HUES64 (cell line): ENCODE measurements around the gene TNFAIP2.

Source experiments
- H3K27ac ChIP-seq: 2 replicates; pipeline ENCODE4 v1.7.0; 2013; ENCODE audit warnings: low read depth, low read length, inconsistent platforms
- H3K27me3 ChIP-seq: 2 replicates; pipeline ENCODE4 v1.6.1; 2013; ENCODE audit warnings: mild to moderate bottlenecking, low read length; ENCODE audit not compliant: insufficient read depth
- H3K36me3 ChIP-seq: 2 replicates; pipeline ENCODE4 v1.6.1; 2013; ENCODE audit warnings: mild to moderate bottlenecking, low read length; ENCODE audit not compliant: insufficient read depth
- H3K4me1 ChIP-seq: 2 replicates; pipeline ENCODE4 v1.6.1; 2013; ENCODE audit warnings: mild to moderate bottlenecking, low read length, moderate library complexity; ENCODE audit not compliant: insufficient read depth
- H3K4me3 ChIP-seq: 2 replicates; pipeline ENCODE4 v1.5.1; 2013; ENCODE audit warnings: mild to moderate bottlenecking, low read length, moderate library complexity
- H3K9ac ChIP-seq: 2 replicates; pipeline ENCODE4 v1.6.1; 2013; ENCODE audit warnings: mild to moderate bottlenecking, low read depth, low read length
- H3K9me3 ChIP-seq: 2 replicates; pipeline ENCODE4 v1.6.1; 2013; ENCODE audit warnings: low read depth, low read length; ENCODE audit not compliant: insufficient read depth
- WGBS: fragments of 150-250, 120-280 bp; methylation state at CpG from one replicate; pipeline ENCODE4 v1.1.7; 2013; ENCODE audit warnings: missing lambda C conversion rate; 5-methylcytosine and 5-hydroxymethylcytosine counted together

Gene TNFAIP2

GRCh38 chr14:103134405-103134804 lies 11.1 kb downstream of the TNFAIP2 start:
- H3K27ac ChIP-seq, result no peak overlapping the region
- peaks cover 11% of the 10 kb centered on the region; the same call in 1 of the 2 replicates for H3K4me1 ChIP-seq
- peaks cover 13% of the 10 kb centered on the region for H3K27me3 ChIP-seq
- H3K36me3 ChIP-seq, result peaks cover 17% of the 10 kb centered on the region
- no peak overlapping the region for H3K9ac ChIP-seq
- H3K9me3 ChIP-seq, result no peaks in the 10 kb centered on the region
- H3K4me3 ChIP-seq, result no peak overlapping the region
- WGBS, result 43% methylated on average over 2 of the region's 2 CpGs

DNA sequence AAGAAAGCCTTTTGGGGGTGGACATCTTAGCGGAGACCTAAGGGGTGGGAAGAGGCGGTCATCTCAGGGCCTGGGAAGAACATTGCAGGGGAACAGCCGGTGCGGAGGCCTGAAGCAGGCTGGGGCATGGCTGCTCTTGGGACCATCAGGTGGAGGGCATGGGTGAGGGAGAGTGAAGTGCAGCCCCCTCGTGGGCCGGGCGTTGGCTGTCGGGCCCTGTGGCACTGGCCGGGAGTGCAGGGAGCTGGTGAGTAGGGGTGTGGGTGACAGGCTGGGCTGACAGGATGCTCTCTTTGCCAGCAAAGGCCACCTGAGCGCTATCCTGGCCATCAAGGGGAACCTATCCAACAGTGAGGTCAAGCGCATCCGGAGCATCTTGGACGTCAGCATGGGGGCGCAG lies 11.7 kb downstream of the TNFAIP2 start:
- Histone ChIP-seq H3K27me3 (peaks cover 17% of the 10 kb centered on the region), H3K27ac (no peak overlapping the region), H3K9me3 (no peaks in the 10 kb centered on the region), H3K9ac (no peak overlapping the region), H3K4me3 (no peak overlapping the region), H3K36me3 (peaks cover 17% of the 10 kb centered on the region), H3K4me1 (peaks cover 11% of the 10 kb centered on the region; the same call in 1 of the 2 replicates)
- 91% methylated on average over 14 of the region's 14 CpGs for WGBS

DNA sequence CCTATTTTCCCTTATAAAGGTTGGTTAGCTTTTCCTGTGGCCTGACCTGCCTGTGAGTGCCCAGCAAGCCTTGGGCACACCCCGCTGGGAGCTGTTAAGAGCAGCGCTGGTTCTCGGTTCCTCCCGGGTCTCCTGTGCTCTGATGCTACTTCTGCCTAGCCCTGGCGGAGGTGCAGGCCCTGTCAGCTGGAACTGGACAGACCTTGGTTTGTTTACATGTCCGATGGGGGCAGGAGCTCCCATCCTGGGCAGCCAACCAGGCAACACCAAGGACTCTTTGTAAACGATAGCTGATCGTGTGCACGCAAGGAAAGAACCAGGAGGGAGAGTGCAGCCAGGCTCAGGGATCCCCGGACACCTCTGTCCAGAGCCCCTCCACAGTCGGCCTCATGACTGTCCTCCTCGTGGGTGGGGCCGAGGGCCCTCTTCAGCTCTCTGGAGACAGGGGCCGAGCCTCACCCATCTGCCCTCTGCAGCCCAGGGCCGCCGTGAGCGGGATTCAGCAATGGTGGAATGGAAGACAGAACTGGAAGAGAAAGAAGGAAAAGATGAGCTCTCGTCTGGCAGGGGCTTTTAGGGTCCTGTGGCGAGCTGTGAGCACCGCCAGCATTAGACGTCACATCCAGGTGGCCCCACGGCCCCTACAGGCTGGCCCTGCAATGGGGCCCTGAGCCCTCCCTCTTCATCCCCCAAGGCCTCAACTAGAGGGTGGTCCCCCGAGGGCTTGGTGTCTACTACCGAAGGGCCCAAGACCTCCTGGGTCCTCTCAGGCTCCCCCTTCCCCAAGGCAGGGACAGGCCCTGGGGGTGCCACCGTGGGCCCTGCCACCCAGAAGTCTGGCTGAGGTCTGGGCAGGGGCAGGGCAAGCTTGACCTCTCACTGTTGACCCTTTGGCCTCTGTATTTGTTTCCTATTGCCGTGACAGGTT lies 12.3 kb downstream of the TNFAIP2 start:
- Histone ChIP-seq H3K27me3 (peaks cover 24% of the 10 kb centered on the region), H3K4me1 (peaks cover 11% of the 10 kb centered on the region; the same call in 1 of the 2 replicates), H3K9me3 (no peaks in the 10 kb centered on the region), H3K4me3 (no peak overlapping the region), H3K9ac (no peak overlapping the region), H3K27ac (no peak overlapping the region), H3K36me3 (peaks cover 17% of the 10 kb centered on the region)
- 92% methylated on average over 26 of the region's 26 CpGs for WGBS

DNA sequence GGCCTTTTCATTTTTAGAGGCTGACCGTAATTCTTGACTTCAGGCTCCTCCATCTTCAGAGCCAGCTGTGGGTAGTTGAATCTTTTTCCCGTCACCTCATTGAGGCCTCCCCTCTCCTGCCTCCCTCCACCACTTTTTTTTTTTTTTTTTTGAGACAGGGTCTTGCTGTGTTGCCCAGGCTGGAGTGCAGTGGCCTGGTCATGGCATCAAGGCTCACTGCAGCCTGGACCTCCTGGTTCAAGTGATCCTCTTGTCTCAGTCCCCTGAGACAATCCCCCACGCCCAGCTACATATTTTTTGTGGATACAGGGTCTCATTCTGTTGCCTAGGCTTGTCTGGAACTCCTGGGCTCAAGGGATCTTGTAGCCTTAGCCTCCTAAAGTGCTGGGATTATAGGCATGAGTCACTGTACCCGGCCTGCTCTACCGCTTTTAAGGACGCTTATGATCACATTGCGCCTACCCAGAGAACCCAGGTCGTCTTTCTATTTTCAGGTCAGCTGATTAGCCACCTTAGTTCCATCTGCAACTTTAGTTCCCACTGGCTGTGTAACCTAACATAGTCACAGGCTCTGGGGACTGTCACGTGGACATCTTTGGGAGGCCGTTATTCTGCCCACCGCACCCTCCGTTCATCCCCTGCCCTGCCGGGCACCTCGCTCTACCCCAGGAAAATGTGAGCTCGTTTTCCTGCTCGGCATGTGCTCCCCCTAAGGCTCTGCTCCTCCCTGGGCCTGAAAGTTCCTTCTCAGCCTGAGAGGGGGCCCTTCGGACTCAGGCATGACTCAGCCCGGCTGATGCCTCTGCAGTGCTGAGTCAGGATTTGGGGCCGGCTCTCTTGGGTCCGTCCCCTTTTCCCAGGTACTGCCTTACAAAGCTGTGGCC lies 13.4 kb downstream of the TNFAIP2 start:
- Histone ChIP-seq H3K9ac (0 out of 2 replicates have a peak overlapping the region, but pooled peaks have one; percentile 19), H3K4me1 (peaks cover 11% of the 10 kb centered on the region; the same call in 1 of the 2 replicates), H3K4me3 (no peak overlapping the region), H3K27ac (peak overlapping the region; percentile 42), H3K27me3 (peaks cover 25% of the 10 kb centered on the region), H3K9me3 (no peaks in the 10 kb centered on the region), H3K36me3 (peaks cover 17% of the 10 kb centered on the region)
- 70% methylated on average over 20 of the region's 20 CpGs for WGBS

- 76% methylated on average over 22 of the region's 22 CpGs for WGBS
- no peaks in the 10 kb centered on the region for H3K9me3 ChIP-seq
- no peak overlapping the region for H3K9ac ChIP-seq
- peaks cover 25% of the 10 kb centered on the region for H3K27me3 ChIP-seq
- no peak overlapping the region for H3K27ac ChIP-seq
- H3K4me1 ChIP-seq, result peaks cover 11% of the 10 kb centered on the region; the same call in 1 of the 2 replicates
- peaks cover 14% of the 10 kb centered on the region for H3K36me3 ChIP-seq
- H3K4me3 ChIP-seq, result no peak overlapping the region
These were observed 14.5 kb downstream of the TNFAIP2 start for GRCh38 chr14:103137689-103138300.

- WGBS, result 26% methylated on average over 66 of the region's 66 CpGs
- H3K9me3 ChIP-seq, result no peaks in the 10 kb centered on the region
- H3K4me1 ChIP-seq, result peaks cover 11% of the 10 kb centered on the region; the same call in 1 of the 2 replicates
- H3K27ac ChIP-seq, result no peak overlapping the region
- H3K9ac ChIP-seq, result peak overlapping the region; percentile 50
- H3K27me3 ChIP-seq, result peaks cover 25% of the 10 kb centered on the region
- H3K36me3 ChIP-seq, result peaks cover 7% of the 10 kb centered on the region
- H3K4me3 ChIP-seq, result peak overlapping the region; percentile 51
These were observed 15.3 kb downstream of the TNFAIP2 start for GRCh38 chr14:103138301-103139131.

DNA sequence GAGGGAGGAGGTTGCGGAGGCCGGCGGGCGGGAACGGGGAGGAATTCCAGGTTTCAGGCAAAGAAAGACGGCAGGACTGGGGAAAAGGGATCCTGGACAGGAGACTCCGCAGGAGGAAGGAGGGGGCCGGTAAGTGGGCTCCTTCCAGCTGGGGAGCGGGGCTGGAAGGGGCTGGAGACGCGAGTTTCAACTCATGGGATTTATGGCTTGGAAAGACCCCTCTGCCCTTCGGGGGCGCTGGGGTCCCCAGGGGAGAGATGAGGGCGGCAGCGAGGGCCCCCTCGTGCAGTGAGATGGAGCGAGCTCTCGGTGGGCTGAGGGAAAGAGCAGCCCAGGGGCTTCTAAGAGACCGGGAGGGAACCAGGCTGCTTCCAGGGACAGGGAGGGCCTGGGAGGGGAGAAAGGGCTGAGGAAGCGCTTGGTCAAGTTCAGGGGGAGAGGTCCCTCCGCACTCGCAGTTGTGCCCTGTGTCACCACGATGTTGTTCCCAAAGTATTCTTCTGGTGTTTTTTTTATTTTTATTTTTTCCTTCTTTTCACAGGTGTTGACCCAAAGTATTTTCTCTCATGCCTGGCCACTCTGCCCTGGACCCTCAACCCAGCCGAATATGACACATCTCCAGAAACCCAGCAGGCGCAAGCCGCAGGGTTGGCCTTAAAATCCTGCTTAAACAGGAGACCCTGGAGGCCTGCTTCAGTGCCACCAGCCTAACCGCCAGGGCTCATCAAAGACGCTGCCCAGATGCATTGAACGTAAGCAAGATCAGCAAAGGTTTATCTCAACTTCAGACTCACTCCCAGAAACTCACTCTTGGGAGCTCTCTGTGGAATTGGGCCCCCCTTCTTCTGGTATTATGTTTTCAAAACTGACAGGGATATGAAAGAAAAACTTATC lies 16.1 kb downstream of the TNFAIP2 start:
- Histone ChIP-seq H3K4me3 (peak overlapping the region; percentile 51), H3K9me3 (no peaks in the 10 kb centered on the region), H3K27me3 (peaks cover 25% of the 10 kb centered on the region), H3K27ac (no peak overlapping the region), H3K9ac (peak overlapping the region; percentile 50), H3K36me3 (no peaks in the 10 kb centered on the region; the same call in 1 of the 2 replicates), H3K4me1 (peaks cover 11% of the 10 kb centered on the region; the same call in 1 of the 2 replicates)
- WGBS, result 22% methylated on average over 27 of the region's 29 CpGs

DNA sequence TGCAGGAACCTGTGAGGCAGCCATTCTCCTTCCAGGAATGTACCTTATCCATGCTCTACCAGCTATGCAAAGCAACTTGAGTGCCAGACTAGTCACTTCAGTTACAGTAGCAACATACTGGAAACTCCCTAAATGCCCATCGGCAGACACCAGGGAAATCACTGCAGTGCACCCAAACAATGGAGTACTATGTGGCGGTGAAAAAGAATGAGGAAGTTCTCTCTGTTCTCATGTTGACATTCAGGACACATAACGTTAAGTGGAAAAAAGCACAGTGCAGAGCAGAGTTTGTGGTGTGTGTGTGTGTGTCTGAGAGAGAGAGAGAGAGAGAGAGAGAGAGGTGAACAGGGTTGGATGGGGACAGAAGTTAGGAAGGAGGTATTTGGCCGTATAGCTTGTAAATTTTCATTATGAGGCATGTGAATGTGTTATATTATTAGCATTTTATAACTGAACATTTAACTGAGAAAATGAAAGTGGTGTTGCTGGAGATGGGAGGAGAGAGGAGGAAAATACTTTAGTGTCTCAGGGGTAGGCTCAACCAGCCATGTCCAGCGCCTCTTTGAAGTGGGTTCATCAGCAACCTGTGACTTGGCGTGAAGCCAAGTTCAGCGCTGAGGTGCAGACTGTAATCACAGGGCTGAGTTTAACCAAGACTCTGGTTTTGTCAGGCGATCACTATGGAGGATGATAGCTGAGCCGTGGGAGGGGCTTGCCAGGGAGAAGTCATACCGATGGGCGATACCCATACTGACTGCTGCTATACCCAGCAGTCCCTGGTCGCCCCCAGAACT lies 17.3 kb downstream of the TNFAIP2 start:
- Histone ChIP-seq H3K4me1 (peaks cover 11% of the 10 kb centered on the region; the same call in 1 of the 2 replicates), H3K4me3 (no peak overlapping the region), H3K9ac (no peak overlapping the region), H3K36me3 (no peaks in the 10 kb centered on the region), H3K9me3 (no peaks in the 10 kb centered on the region), H3K27me3 (peaks cover 25% of the 10 kb centered on the region), H3K27ac (no peak overlapping the region)
- 79% methylated on average over 11 of the region's 12 CpGs for WGBS
